HG02970 (cell line): ENCODE measurements around the gene CAMKK1.
"Not testable (repeated sequence)": the region's sequence is repeated elsewhere in the genome, so short reads cannot be mapped to it uniquely, and the experiment has no call there.

Experiments used
- ATAC-seq: cut with Tn5 transposase; IDR thresholded peaks from one replicate; pipeline ENCODE4 v1.9.1; 2021; ENCODE audit warnings: mild to moderate bottlenecking, moderate library complexity, moderate number of reproducible peaks; ENCODE audit not compliant: unreplicated experiment, low FRiP score

CAMKK1 gene

DNA sequence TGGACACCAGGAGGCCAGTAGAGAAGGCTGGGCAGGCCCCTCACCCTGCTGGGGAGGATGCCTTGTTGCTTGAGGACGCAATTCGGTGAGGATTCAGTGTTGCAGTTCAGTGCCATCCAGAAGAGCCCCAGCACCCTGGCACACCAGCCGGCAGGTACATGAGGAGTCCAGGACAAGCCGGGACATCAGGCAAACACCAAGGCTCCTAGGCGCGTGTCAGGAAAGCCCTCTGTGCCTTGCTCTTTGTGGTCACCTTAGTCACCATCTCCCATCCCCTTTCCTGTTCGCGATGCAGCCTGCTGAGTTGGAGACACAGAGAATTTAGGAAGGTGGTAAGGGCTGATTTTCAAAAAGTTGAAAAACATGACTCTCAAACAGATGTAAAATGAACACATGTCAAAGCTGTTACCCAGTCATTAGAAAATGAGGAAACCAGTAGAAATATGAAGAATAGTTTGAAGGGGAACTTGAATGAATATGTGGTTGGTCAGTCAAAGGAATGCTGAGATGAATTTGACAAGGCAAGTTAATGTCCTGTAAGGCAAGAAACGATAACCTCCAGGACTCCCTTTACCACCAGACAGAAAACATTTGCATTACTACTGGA is 44.5 kb downstream of the CAMKK1 start:
- no peak for ATAC-seq

DNA sequence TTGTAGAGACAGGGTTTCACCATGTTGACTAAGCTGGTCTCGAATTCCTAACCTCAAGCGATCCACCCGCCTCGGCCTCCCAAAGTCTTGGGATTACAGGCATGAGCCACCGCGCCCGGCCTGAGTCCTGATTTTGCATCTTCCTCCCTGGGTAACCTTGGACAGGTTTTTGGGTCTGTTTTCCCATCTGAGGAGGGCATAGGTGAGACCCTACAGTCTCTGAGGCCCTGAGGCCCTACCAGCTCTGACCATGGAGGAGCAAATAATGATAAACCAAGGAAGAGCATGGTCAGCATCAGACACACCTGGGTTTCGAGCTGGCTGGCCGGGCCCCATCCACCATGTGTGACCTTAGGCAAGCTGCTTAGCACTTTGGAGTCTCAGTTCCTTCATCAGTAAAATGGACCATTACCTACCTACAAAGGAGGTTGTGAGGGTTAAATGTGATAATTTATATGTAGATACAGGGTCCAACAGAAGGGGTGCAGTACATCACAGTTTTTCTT is 45.6 kb downstream of the CAMKK1 start:
- ATAC-seq: no peak

DNA sequence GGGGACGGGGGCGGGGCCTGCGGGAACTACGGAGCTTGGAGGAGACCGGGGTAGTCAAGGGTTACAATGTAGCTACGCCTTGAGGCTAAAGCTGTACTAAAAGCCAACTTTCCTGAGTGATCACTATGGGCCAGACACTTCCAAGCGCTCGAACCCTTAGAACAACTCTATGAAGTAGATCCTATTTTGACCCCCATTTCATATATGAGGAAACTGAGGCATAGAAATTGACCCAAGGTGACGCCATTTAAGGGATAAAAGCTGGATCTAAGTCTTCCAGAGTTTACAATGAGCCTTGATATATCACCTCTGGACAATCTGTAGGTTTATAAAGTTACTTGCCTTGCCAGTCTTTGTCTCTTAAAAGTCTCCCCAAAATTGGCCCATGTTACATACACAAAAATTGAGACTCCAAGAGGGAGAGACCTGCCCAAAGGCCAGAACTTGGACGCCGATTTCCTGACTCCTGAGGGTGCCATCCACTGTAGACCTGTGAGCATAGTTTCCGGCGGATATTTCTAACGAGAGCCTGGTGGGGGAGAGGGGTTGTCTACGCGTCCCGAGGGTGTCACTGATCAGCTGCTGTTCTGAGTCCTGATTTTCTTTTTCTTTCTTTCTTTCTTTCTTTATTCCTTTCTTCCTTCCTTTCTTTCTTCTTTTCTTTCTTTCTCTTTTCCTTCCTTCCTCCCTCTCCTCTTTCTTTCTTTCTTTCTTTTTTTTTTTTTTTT is 46.3 kb downstream of the CAMKK1 start:
- no peak for ATAC-seq

DNA sequence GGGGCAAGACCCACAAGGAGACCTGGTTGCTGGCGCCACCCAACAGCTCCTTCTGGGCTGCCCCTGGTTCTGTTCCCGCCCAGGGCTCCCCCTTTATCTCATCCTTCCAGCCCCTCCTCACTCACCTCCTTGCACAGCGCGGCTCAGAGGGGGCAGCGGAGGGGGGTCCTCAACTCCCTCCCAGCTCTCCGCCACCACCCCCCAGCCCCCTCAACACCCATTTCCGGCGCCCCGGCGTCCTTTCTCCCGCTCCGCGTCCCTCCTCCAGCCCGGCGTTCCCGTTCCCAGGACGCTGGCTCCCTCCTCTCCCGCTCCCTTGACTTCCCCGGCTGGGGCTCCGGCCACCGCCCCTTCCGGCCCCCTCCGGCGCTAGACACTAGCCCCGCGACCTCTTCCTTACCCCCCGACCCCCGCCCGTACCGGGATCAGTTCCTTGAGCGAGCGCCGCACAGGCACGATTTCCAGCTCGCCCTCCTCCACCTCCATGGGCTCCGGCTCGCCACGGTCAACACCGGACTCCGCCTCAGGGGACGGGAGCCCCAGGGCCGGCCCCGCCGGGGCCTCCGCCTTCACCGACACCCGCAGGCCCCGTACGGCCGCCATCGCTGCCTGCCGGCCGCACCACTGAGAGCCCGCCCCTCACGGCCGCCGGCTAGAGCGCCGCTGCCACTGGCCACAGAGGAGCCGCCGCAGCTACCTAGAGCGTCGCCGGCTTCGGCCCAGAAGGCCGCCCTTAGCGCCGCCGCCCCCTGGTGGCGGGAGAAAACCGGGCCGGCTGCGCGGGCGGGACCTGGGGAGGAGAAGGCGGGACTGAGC is 47.0 kb downstream of the CAMKK1 start, which contains the start of gene NCBP3:
Gene NCBP3, minus strand, starts transcription at position 626 of the 816 bp plus-strand sequence. Its CDS starts 23 bp downstream, at position 603.
- peak; percentile 95 for ATAC-seq

DNA sequence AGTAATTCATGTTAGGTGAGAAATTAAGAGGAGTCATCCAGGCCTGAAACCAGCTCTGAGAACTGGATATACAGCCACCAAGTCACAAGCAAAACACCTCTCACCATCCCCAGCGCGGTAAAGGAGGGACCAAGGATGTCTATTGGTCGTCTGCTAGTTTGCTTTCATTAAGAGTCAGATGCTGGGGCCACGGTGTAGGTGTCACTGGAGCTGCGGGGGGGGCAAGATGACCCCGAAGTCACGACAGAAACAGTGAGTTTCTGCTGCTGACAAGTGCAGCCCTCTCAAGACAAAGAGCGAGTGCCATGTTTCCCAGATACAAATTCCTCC is 47.6 kb downstream of the CAMKK1 start:
- no peak for ATAC-seq

DNA sequence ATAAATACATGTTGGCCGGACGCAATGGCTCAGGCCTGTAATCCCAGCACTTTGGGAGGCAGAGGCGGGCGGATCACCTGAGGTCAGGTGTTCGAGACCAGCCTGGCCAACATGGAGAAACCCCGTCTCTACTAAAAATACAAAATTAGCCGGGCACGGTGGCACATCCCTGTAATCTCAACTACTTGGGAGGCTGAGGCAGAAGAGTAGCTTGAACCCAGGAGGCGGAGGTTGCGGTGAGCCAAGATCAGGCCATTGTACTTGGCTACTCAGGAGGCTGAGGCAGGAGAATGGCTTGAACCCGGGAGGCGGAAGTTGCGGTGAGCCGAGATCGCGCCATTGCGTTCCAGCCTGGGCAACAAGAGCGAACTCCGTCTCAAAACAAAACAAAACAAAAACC is 48.3 kb downstream of the CAMKK1 start:
- not testable (repeated sequence) for ATAC-seq

DNA sequence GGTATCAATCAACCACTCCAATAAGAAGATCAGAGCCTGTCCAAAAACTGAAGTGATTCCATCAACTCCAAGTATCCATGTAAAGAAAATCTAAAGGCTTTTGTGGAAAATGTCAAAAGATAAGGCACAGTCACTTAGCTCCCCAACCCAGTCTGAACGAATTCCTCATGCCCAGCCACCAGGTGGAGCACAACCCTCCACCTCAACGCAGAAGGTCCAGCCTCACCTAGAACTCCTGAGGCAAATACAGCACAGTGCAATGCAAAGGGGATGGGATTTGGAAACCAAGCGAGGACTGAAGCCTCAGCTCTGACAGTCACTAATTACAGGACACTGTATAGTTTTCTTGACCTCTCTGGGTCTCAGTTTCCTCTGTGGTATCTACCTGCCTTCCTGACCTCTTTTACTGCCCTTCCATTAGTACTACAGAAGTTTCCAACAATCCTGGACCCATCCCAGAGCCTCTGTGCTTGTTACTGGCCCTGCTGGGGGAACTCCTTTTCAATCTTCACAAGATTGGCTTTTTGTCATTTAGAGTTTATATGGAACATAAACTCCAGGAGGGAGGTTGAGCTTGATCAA is 48.8 kb downstream of the CAMKK1 start:
- ATAC-seq: no peak

DNA sequence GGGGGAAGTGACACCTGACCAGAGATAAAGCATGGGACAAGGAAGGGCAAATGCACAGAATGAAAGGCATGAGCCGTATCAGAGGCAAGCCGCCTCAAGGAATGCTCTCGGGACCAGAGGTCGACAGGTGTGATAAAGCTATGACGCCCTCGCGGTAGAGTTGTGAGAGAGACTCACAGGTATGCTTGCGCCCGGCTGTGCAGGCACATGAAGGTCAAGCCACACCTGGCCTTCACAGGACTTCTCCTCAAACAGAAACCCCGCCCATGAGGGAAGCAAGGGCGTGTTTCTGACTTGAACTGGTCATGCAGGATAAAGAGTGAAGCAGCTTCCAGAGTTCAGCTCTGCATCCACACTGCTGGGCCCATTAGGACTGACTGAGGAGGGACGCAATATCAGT is 54.6 kb downstream of the CAMKK1 start:
- no peak for ATAC-seq

DNA sequence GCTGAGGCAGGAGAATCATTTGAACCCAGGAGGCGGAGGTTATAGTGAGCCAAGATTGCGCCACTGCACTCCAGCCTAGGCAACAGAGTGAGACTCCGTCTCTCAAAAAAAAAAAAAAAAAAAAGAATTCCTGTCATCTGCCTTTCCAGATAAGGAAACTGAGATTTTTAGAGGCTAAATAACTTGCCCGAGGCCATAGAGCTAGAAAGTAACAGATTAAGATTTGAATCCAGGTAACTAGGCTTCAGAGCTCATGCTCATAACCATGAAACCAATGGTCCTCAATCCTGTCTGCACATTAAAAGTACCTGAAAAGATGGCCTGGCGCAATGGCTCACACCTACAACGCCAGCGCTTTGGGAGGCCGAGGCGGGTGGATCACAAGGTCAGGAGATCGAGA is 56.3 kb downstream of the CAMKK1 start:
- no peak for ATAC-seq

DNA sequence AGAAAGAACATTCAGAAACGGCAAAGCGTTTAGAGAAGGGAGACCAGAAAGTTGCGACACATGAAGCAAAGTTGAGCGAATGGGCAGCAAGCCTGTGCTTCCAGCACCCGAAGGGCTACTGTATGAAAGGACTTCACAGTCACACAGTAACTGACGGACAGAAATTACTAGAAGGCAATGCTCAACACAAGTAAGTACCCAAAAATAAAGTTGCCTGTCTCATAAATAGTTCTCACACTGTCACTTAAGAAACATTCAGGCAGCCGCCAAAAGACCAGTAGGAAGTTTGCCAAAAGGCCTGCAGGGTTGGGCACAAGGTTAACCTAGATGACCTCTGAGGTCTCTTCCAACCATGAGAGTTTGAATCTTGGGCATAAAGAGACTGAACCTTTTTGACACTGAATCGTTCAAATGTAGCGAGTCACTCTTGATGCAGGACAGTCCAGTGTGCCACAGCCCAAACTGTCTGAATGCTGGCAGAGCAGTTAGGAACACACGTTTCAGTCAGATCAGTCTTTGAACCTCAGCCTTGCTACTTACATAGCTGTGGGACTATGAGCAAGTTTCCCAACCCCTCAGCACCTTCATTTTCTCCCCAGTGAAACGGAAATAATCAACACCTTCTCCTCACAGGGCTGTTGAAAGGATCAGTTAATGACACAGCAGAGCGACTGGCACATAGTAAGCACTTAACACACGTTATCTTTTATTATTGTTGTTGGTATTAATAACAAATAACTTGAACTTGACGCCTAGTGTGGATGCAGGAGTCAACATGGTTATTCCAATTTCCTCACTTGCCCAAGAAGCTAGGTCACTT is 57.2 kb downstream of the CAMKK1 start:
- no peak for ATAC-seq

DNA sequence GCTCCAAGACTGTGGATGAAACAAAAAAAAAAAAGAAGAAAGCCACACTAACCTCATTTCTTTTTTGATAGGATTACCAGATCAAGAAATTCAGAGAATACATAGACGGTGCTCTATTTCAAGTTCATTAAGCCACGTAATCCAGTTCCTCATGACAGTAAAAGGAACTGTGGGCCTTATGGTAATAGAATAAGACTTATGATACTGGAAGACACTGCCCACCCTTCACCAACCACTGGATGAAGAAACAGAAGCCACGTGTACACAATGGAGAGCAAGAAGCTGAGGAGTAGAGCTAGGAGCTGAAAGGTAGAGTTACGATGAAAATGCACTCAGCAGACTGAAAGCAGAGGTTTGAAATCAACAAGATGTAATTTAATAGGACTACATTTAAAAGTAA is 58.0 kb downstream of the CAMKK1 start:
- ATAC-seq: no peak

DNA sequence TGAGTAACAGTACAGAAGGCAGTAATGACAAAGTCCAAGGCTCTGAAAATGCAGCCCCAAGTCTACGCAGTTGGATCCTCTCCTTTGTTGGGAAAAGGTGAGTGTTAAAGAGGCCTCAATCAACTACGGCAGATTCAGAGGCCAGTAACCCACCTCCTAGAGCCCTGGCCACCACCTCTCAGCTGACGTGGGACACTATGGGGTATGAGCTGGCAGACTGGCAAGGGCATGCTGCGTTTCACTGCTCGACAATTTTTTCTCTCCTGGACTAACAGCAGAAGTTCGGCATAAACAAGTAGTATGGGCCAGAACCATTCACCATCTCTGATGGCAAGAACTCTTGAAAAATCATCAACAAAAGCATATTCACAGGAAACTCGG is 64.0 kb downstream of the CAMKK1 start:
- no peak for ATAC-seq

DNA sequence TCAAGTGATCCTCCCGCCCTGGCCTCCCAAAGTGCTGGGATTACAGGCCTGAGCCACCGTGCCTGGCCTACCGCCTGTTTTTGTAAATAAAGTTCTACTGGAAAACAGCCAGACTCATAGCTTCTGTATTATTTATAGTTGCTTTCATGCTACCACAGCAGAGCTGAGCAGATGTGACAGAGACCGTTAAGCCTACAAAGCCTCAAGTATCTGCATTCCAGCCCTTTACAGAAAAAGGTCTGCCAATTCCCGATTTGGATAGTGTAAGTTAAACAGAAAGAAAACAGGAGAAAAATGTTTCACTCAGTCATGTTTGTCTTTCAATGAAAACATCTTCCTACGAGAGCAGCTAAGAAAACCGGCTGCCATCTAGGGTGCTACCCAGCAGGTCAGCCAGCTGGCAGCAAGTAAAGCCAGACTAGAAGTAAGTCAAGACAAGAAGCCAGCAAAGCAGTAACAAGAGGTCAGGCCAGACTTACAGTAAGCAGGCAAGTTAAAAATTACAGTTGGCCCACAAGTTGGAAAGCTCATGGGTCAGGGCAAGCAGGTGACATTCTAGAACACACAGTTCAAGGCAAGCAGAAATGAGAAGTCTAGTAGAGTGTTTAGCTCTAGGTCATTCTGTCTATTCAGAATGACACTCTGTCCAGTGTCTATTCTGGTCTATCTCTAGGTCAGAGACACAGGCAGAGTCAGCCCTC is 64.6 kb downstream of the CAMKK1 start:
- ATAC-seq: no peak

DNA sequence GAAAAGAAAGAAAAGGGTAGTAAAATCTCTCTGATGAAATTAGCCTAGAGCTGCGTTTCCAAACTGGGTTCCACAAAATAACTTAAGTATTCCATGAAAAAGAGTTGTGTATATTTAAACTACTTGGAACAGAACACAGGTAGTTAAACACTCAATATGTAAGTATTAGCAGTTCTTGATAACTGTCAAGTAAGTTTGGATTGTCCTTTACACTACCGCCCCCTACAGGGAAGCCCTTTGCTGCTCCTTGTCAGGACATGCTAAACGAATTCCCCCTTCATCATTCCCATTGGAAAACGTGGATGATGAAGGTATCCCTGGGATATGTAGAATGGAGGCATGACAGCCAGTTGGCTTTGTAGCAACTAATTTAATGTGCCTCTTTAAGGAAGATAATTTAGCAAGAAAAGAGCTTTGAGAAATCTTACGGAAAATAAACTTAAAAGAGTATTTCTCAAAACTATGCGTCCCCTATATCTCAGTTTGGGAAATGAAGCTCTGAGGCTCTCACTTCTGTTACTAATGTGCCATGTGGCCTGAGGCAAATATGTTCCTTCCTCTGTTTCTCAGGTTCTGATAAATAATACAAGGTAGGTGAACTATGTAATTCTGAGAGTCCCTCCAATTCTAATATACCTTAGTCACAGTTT is 65.6 kb downstream of the CAMKK1 start:
- no peak for ATAC-seq

DNA sequence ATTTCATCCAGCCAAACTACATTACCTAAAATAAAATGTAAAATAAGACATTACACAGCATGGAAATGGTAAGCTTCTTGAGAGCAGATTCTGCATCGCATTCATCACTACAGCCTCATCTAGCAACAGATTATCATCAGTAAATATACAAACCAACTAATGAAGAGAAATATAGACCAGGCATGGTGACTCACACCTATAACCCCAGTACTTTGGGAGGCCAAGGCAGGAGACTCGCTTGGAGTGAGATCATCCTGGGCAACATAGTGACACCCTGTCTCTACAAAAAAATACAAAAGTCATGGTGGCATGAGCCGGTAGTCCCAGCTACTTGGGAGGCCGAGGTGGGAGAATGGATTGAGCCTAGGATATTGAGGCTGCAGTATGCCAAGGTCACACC is 66.7 kb downstream of the CAMKK1 start:
- no peak for ATAC-seq

DNA sequence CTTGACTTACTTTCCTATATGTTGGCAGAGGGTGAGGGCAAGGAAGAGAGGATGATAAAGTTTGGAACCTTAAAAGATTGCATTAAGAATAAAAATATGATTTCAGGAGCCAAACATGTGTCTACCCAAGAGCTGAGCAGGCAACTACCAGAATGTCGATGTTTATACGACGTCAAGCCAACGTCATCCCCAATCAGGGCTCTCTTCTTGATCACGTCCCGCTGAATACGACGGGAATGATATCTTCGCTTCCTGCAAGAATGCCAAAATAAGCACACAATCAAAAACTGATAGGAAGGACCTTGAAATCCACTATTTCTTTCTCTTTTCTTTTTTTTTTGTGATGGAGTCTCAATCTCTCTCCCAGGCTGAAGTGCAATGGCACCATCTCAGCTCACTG is 71.8 kb downstream of the CAMKK1 start:
- ATAC-seq: no peak

DNA sequence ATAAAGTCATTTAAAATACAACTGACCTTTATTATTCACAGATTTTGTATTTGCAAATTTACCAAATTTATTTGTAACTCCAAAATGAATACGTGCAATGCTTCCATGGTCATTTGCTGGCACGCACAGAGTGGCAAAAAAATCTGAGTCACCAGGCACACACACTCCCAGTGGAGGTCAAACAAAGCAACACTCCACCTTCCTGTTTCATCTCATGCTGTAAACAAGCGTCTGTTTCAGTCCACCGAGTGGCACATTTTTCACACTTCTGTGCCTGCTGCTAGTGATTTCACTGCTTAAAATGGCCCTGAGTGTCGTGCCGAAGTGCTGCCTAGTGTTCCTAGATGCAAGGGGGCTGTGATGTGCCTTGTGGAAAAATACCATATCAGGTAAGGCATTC is 74.1 kb downstream of the CAMKK1 start:
- ATAC-seq: no peak

DNA sequence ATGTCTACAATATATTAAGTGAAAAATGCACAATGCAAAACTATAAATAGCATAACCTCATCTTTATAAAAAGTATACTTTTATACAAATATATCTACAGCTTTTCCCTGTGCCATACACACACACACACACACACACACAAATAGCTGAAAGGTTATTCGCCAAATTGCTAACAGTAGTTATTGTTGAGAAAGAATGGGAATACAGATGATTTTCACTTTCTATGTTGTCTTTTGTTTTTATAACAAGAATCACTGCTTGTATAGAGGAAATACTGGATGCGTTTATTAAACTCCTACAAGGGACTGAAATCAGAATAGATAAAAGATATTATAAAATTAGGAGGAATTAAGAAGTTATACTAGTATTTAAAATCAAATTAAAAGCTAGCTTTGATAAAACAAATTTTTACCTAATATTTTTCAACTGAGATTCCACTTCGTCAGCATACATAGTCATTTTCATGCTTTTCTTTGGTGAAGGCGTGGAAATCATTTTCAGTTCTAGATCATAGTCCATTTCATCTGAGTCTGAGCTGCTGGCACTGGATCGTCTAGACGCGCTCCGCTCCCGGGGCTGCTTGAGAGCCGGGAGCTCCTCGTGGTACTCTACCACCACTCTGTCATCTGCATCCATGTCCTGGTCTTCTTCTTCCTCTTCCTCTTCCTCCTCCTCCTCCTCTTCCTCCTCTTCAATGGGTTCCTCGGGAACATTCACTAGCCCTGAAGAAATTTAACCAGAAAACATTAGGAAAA is 74.8 kb downstream of the CAMKK1 start:
- no peak for ATAC-seq
